Nucleus accumbens (tissue), 56 donors: ENCODE data around the gene SNAPC2.

Experiments used
- DNase-seq, 56 donors: peaks; one replicate each; lab custom pipeline; 2025; lab: John Stamatoyannopoulos, UW

The SNAPC2 gene

GRCh38 chr19:7918615-7919421 is 1.3 kb upstream of the SNAPC2 start:
- DNase-seq, result peak in 1 of 56 donors; percentile 9

- peak; percentile 77 to 100 (median 97) for DNase-seq
These were observed 572 bp downstream of the SNAPC2 start for GRCh38 chr19:7920519-7921301.

- DNase-seq, result peak in 3 of 56 donors; percentile 20 to 51 (median 43)
These were observed 1.3 kb downstream of the SNAPC2 start for GRCh38 chr19:7921302-7921966.

- peak in 1 of 56 donors; percentile 14 for DNase-seq
These were observed 2.1 kb downstream of the SNAPC2 start for GRCh38 chr19:7921967-7922835.

- no peak for DNase-seq
These were observed 2.7 kb downstream of the SNAPC2 start for GRCh38 chr19:7922836-7923195.

GRCh38 chr19:7923295-7924191 is 3.4 kb downstream of the SNAPC2 start:
- peak in 36 of 56 donors; percentile 5 to 84 (median 44) for DNase-seq

- DNase-seq, result peak in 2 of 56 donors; percentile 23 to 44
These were observed 4.1 kb downstream of the SNAPC2 start for GRCh38 chr19:7924241-7924640.

- DNase-seq, result peak in 1 of 56 donors; percentile 44
These were observed 4.6 kb downstream of the SNAPC2 start for GRCh38 chr19:7924651-7925170.

GRCh38 chr19:7925171-7925851 is 5.2 kb downstream of the SNAPC2 start:
- DNase-seq, result peak in 34 of 56 donors; percentile 2 to 78 (median 29)

- DNase-seq, result peak in 42 of 56 donors; percentile 9 to 80 (median 42)
These were observed 6.0 kb downstream of the SNAPC2 start, which contains the start of gene CTXN1 for GRCh38 chr19:7926021-7926726. TSS of gene CTXN1 (minus strand) at chr19:7926135. CDS start at chr19:7925538, 597 bp downstream.

GRCh38 chr19:7926727-7927604 is 6.8 kb downstream of the SNAPC2 start:
- DNase-seq, result no peak

GRCh38 chr19:7927605-7928333 is 7.6 kb downstream of the SNAPC2 start:
- no peak for DNase-seq

- no peak for DNase-seq
These were observed 8.2 kb downstream of the SNAPC2 start for GRCh38 chr19:7928334-7928706.

GRCh38 chr19:7928741-7929701 is 8.9 kb downstream of the SNAPC2 start:
- DNase-seq, result peak in 10 of 56 donors; percentile 8 to 40 (median 23)
